Heart right ventricle (tissue), 16 donors: ENCODE data around the gene DKC1. TPM values are rescaled to one million over a fixed set of nuclear protein-coding genes. Genes with fewer than 3 reads are reported as not detected.

Source experiments
- ATAC-seq, 8 donors: fragments of 200-7000 bp; cut with Tn5 transposase; one replicate each; pipeline ENCODE4 v1.9.1; 2020; ENCODE audit warnings: mild to moderate bottlenecking in 8 of 8, moderate library complexity in 8 of 8, moderate number of reproducible peaks in 1 of 8
- DNase-seq, 2 donors: peaks; one replicate each; pipeline ENCODE4 v3.0.0-alpha.2; 2020
- H3K27ac ChIP-seq, 10 donors: fragments of 200-600 bp; sonication (generic) in 2 of 10; one replicate each; pipeline versions ENCODE4 v1.5.0 to v1.8.0; 2020 to 2022; ENCODE audit warnings: mild to moderate bottlenecking in 3 of 10
- H3K27me3 ChIP-seq, 7 donors: fragments of 200-600 bp; one replicate each; pipeline ENCODE4 v1.8.0; 2021 to 2022; ENCODE audit warnings: mild to moderate bottlenecking in 2 of 7
- H3K36me3 ChIP-seq, 9 donors: fragments of 200-600 bp; sonication (generic) in 1 of 9; one replicate each; pipeline versions ENCODE4 v1.5.0 to v1.8.0; 2020 to 2022; ENCODE audit warnings: mild to moderate bottlenecking in 2 of 9
- H3K4me1 ChIP-seq, 9 donors: fragments of 200-600 bp; sonication (generic) in 1 of 9; one replicate each; pipeline versions ENCODE4 v1.5.0 to v1.8.0; 2020 to 2022; ENCODE audit warnings: mild to moderate bottlenecking in 4 of 9
- H3K4me3 ChIP-seq, 10 donors: fragments of 200-600 bp; sonication (generic) in 2 of 10; one replicate each; pipeline versions ENCODE4 v1.5.0 to v1.8.0; 2020 to 2022; ENCODE audit warnings: mild to moderate bottlenecking in 7 of 10, moderate library complexity in 2 of 10
- H3K9me3 ChIP-seq, 11 donors: fragments of 200-600 bp in 10 of 11; sonication (generic) in 2 of 11; one replicate each; pipeline versions ENCODE4 v1.5.0 to v1.8.0; 2013 to 2022; ENCODE audit warnings: mild to moderate bottlenecking in 2 of 11, control low read depth in 1 of 11, moderate library complexity in 1 of 11
- WGBS, 2 donors: extraction: QIAGEN DNeasy Blood & Tissue Kit; methylation state at CpG; one replicate each; pipeline ENCODE4 v1.1.7; 2013; ENCODE audit warnings: inconsistent platforms in 1 of 2; 5-methylcytosine and 5-hydroxymethylcytosine counted together
- intact Hi-C, 10 donors: fragments of 100-400 bp; cut with DNase I; formaldehyde crosslinking; loops; one replicate each; pipeline versions ENCODE4 v1.11.1 to v1.14.2; 2022
- polyA plus RNA-seq, 2 donors: library from polyadenylated mRNA; stranded (reverse); fragments of 200-250 nt; gene quantifications; one replicate each; pipeline ENCODE4 v1.2.3, GENCODE V29; 2013
- total RNA-seq, 10 donors: library from RNA; stranded (reverse); fragmentation: NEBNext Ultra II Directional in 3 of 10; extraction: Animal tissue kit (Norgen Biotek cat#: 25700) in 3 of 10; gene quantifications; one replicate each; pipeline versions ENCODE4 v1.2.1 to v1.2.4, GENCODE V29; 2021 to 2023
- TF ChIP-seq, protein P1 (sequence below), 9 donors: fragments of 200-600 bp; sonication (generic) in 2 of 9; IDR thresholded peaks; one replicate each; pipeline versions ENCODE4 v1.5.0 to v1.8.0; 2021 to 2022; ENCODE audit warnings: antibody characterized with exemption in 9 of 9, mild to moderate bottlenecking in 5 of 9, moderate library complexity in 1 of 9
- donor health status: Arrhythmogenic right ventricular cardiomyopathy.
- donor health status: ischemic (EF 13 %, LVEDD 7.1; RV severe dilation, severe dysfunction).
- donor health status: healthy with polysubstance abuse.
- donor health status: DM: no; HTN: yes; CAD: no.
- donor health status: DM: no; HTN: no; CAD: no.
- donor health status: ischemic (EF 25% LVEDD 6.9; RV normal size, moderate dysfunction).
- donor health status: ischemic (EF 25% LVEDD 5.7; RV mildly dilated, moderate dysfunction).
- donor health status: healthy.
- donor health status: DM: yes; HTN: yes; CAD: no.
- donor health status: Ischemic cardiomyopathy.
- donor health status: ischemic (EF 35%, LVEDD 5.7; RV mildly dilated, moderate dysfunction).
- donor health status: nonischemic (EF 11% LVEDD 7.7; RV severe dilation, severe dysfunction).
- donor health status: DM: yes; HTN: yes; CAD: no.
- donor health status: PGD.
- donor health status: ischemic (EF 29% LVEDD 5.4; RV normal size, mild dysfunction).
- donor health status: nonischemic (EF 23%, LVEDD 6.1; RV moderate dilation, normal function).

Gene DKC1
- total and polyA plus RNA-seq, 12 donors, result 18.8 to 31.9 (median 26.0) TPM

DNA sequence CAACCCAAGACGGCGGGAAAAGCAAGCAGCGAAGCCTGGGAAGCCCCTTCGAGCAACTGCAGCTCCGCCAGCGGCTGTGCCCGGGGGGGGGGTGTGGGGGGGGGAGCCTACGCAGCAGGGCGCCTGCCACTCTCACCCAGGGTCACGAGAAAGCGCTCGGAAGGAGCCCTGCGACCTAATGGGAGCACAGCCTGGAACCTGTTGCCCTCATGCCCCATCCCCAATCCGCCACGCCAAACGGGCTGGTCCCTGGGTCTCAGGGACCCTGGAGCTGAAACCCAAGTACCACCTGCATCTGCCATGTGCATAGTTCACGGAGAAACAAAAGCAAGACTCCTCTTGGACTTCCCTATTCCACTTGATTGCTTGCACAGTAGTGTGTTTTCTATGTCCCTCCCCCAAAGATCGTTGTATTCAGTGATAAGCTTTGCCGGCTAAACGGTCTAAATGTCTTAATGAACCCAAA is 11.4 kb upstream of the DKC1 start:
- Histone ChIP-seq H3K27ac (peak overlapping the region; percentile 78 to 96 (median 92)), H3K27me3 (peaks cover 0 to 10% (median 0%) of the 10 kb centered on the region in 7 donors), H3K4me1 (peaks cover 0 to 30% (median 14%) of the 10 kb centered on the region in 9 donors), H3K36me3 (no peaks in the 10 kb centered on the region), H3K4me3 (peak overlapping the region in 9 of 10 donors; percentile 38 to 74 (median 67)), H3K9me3 (no peaks in the 10 kb centered on the region)
- no peak for DNase-seq
- ATAC-seq, result peak in 7 of 8 donors; percentile 14 to 51 (median 35)
- 2 to 4% methylated on average over 8 to 17 of the region's 20 CpGs for WGBS, 2 donors
- TF ChIP-seq, protein P1, sequence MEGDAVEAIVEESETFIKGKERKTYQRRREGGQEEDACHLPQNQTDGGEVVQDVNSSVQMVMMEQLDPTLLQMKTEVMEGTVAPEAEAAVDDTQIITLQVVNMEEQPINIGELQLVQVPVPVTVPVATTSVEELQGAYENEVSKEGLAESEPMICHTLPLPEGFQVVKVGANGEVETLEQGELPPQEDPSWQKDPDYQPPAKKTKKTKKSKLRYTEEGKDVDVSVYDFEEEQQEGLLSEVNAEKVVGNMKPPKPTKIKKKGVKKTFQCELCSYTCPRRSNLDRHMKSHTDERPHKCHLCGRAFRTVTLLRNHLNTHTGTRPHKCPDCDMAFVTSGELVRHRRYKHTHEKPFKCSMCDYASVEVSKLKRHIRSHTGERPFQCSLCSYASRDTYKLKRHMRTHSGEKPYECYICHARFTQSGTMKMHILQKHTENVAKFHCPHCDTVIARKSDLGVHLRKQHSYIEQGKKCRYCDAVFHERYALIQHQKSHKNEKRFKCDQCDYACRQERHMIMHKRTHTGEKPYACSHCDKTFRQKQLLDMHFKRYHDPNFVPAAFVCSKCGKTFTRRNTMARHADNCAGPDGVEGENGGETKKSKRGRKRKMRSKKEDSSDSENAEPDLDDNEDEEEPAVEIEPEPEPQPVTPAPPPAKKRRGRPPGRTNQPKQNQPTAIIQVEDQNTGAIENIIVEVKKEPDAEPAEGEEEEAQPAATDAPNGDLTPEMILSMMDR (IDR thresholded peaks at IDR 0.05), result no peak
- intact Hi-C loops, result loop anchor here in 1 of 10 donors (5.0 kb wide), 1 partner anchor 34 kb away; no protein-coding TSS in a partner anchor

DNA sequence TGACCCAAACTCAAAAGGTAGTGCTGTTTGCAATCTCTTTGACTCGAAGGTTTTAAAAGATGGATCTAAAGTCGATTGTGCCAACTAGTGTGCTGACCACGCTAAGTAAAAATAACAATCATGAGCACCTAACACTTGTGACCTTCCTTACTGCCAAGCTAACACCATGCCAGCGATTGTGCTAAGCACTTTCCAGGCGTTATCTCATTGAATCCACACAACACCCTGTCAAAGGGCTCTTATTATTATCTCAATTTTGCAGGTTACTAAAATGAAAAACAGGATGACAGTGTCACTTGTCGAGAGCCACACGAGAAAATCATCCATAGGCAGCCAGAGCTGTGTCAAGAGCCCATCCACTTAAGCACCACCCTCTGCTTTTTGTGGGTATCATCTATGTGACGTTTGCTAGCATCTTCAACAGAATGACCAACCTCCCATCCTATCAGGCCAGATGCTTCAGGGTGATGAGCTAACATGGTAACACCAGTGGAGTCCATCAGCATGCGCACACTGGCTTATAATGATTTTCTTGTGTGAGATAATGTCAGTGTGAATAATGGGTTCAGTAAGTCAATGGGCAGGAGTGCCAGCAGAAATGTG is 10.9 kb upstream of the DKC1 start:
- Histone ChIP-seq H3K4me1 (peaks cover 0 to 26% (median 14%) of the 10 kb centered on the region in 9 donors), H3K27ac (peak overlapping the region; percentile 78 to 96 (median 92)), H3K36me3 (no peaks in the 10 kb centered on the region), H3K4me3 (peak overlapping the region in 8 of 10 donors; percentile 38 to 74 (median 68)), H3K27me3 (peaks cover 0 to 10% (median 0%) of the 10 kb centered on the region in 7 donors), H3K9me3 (no peaks in the 10 kb centered on the region)
- WGBS, 2 donors, result 24 to 38% methylated on average over 9 of the region's 9 CpGs
- ATAC-seq, result peak; percentile 43 to 89 (median 78)
- TF ChIP-seq, protein P1 (IDR thresholded peaks at IDR 0.05), result no peak
- DNase-seq, result peak in 1 of 2 donors; percentile 35
- intact Hi-C loops, result loop anchor here in 1 of 10 donors (5.0 kb wide), 1 partner anchor 34 kb away; no protein-coding TSS in a partner anchor

DNA sequence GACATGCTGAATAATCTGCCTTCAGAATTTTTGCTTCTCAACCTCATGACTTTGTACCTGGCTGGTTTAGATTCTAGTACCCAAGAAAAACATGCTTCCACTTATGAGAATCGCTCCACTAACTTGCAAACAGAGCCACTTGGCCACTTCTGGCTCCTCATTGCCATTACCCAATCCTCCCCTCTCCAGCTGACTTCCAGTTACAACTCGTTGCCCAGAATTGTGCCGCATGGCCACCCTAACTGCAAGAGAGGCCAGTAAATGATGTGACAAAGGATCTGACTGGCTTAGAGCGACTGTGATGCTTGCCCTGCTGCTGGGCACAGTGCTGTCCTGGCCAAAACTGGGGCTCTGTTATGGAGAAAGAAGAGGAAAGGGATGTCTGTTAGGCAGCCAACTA is 4.0 kb upstream of the DKC1 start:
- TF ChIP-seq, protein P1 (IDR thresholded peaks at IDR 0.05), result no peak
- no peak for ATAC-seq
- H3K36me3 ChIP-seq, result no peaks in the 10 kb centered on the region
- H3K4me3 ChIP-seq, result no peak overlapping the region
- DNase-seq, result no peak
- peaks cover 0 to 11% (median 3%) of the 10 kb centered on the region in 9 donors for H3K4me1 ChIP-seq
- H3K27me3 ChIP-seq, result peaks cover 0 to 9% (median 0%) of the 10 kb centered on the region in 7 donors
- no peak overlapping the region for H3K27ac ChIP-seq
- WGBS, 2 donors, result 89 to 95% methylated on average over 4 of the region's 4 CpGs
- intact Hi-C loops, result no loop called here
- H3K9me3 ChIP-seq, result no peaks in the 10 kb centered on the region

DNA sequence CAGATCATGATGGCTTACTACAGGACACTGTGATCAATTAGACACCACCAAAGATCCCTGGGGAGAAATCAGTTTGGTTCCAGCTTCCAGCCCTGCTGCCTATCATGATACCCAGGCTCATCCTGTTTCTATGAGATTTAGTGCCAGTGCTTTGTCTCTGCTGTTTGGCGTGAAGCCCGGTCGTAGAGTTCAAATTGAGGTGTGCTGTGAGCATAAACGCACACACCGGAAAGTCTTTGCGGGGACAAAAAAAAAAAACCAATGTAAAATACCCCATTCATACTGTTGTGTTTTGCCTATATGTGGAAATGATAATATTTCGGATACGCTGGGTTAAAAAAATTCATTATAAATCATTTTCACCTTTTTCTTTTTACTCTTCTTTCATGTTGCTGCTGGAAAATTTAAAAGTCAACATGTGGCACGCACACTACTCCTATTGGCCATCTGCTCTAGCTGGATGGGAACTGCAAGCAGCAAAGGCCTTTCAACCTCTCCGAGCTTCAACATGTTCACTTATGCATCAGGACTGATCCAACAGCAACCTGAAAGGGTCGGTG is 607 bp upstream of the DKC1 start:
- Histone ChIP-seq H3K27me3 (peaks cover 0 to 9% (median 0%) of the 10 kb centered on the region in 7 donors), H3K4me3 (peak overlapping the region in 9 of 10 donors; percentile 64 to 82 (median 75)), H3K36me3 (peaks cover 0 to 26% (median 0%) of the 10 kb centered on the region in 9 donors), H3K9me3 (no peaks in the 10 kb centered on the region), H3K27ac (peak overlapping the region in 9 of 10 donors; percentile 9 to 81 (median 74)), H3K4me1 (peaks cover 0 to 21% (median 11%) of the 10 kb centered on the region in 9 donors)
- WGBS, 2 donors, result 3 to 7% methylated on average over 11 of the region's 11 CpGs
- intact Hi-C loops, result loop anchor here in 1 of 10 donors (2.0 kb wide), 1 partner anchor 43 kb away; the partner anchor contains the start of gene MPP1
- peak in 2 of 8 donors; percentile 15 to 34 for ATAC-seq
- no peak for DNase-seq
- TF ChIP-seq, protein P1 (IDR thresholded peaks at IDR 0.05), result no peak
